ENCODE measurements around the gene CRYBB1. TPM values are rescaled to one million over a fixed set of nuclear protein-coding genes. Genes with fewer than 3 reads are reported as not detected.

CRYBB1 gene
- total RNA-seq, 1 experiment from 2014 or later = not detected

- TF ChIP-seq, protein P1, sequence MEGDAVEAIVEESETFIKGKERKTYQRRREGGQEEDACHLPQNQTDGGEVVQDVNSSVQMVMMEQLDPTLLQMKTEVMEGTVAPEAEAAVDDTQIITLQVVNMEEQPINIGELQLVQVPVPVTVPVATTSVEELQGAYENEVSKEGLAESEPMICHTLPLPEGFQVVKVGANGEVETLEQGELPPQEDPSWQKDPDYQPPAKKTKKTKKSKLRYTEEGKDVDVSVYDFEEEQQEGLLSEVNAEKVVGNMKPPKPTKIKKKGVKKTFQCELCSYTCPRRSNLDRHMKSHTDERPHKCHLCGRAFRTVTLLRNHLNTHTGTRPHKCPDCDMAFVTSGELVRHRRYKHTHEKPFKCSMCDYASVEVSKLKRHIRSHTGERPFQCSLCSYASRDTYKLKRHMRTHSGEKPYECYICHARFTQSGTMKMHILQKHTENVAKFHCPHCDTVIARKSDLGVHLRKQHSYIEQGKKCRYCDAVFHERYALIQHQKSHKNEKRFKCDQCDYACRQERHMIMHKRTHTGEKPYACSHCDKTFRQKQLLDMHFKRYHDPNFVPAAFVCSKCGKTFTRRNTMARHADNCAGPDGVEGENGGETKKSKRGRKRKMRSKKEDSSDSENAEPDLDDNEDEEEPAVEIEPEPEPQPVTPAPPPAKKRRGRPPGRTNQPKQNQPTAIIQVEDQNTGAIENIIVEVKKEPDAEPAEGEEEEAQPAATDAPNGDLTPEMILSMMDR (IDR thresholded peaks at IDR 0.05; ENCODE audit: unreplicated experiment) = no peak
Observed at GRCh38 chr22:26568207-26568706, 49.6 kb downstream of the CRYBB1 start.

GRCh38 chr22:26567610-26568009 lies 50.2 kb downstream of the CRYBB1 start:
- no peaks in the 10 kb centered on the region for H3K36me3 Mint-ChIP-seq (ENCODE audit: insufficient read depth, unreplicated experiment)
- no TSS peak for BruUV-seq (replicated peaks)
- no peaks in the 10 kb centered on the region for H3K4me1 Mint-ChIP-seq (ENCODE audit: low read depth, unreplicated experiment)
- H3K9me3 Mint-ChIP-seq (ENCODE audit: low read depth, unreplicated experiment) = no peaks in the 10 kb centered on the region
- intact Hi-C loops (cut with micrococcal nuclease; ENCODE audit: unreplicated experiment) = no loop called here
- no peak overlapping the region for H3K4me3 Mint-ChIP-seq (ENCODE audit: low read depth, unreplicated experiment)
- no peaks in the 10 kb centered on the region for H3K27me3 Mint-ChIP-seq (ENCODE audit: unreplicated experiment)
- H3K27ac Mint-ChIP-seq (ENCODE audit: unreplicated experiment) = no peak overlapping the region
- TF ChIP-seq, protein P1 (IDR thresholded peaks at IDR 0.05; ENCODE audit: unreplicated experiment) = no peak
- CTCF ChIA-PET = no interaction called here
- DNase-seq = no peak

More at GRCh38 chr22:26568207-26568706, 49.6 kb downstream of the CRYBB1 start:
- no peaks in the 10 kb centered on the region for H3K36me3 Mint-ChIP-seq (ENCODE audit: insufficient read depth, unreplicated experiment)
- no peak overlapping the region for H3K4me3 Mint-ChIP-seq (ENCODE audit: low read depth, unreplicated experiment)
- no peaks in the 10 kb centered on the region for H3K4me1 Mint-ChIP-seq (ENCODE audit: low read depth, unreplicated experiment)
- CTCF ChIA-PET = interaction anchor here (0.9 kb wide), 1 partner anchor 22 kb away, joined by 3 read pairs; no protein-coding TSS in a partner anchor
- BruUV-seq (replicated peaks) = no TSS peak
- intact Hi-C loops (cut with micrococcal nuclease; ENCODE audit: unreplicated experiment) = no loop called here
- no peak for DNase-seq
- H3K27me3 Mint-ChIP-seq (ENCODE audit: unreplicated experiment) = no peaks in the 10 kb centered on the region
- H3K27ac Mint-ChIP-seq (ENCODE audit: unreplicated experiment) = no peak overlapping the region
- no peaks in the 10 kb centered on the region for H3K9me3 Mint-ChIP-seq (ENCODE audit: low read depth, unreplicated experiment)

DNA sequence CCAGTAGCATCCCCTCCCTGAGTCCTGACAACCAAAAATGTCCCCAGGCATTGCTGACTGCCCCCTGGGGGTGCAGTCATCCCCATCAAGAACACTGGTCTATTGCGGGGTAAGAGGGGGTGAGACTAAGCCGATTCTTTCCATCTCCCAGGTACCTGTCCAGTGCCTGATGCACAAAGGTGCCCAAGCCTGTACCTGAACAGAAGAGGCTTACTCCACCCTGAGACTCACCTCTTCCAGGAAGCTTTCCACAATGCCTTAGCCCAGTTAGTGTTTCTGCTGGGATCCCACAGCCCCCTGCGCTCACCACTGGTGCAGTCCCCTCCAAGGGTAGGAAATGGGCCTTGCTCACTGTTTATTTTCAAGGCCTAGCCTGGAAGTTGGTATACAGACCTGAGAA lies 50.8 kb downstream of the CRYBB1 start:
- TF ChIP-seq, protein P1 (IDR thresholded peaks at IDR 0.05; ENCODE audit: unreplicated experiment) = no peak
- no TSS peak for BruUV-seq (replicated peaks)
- intact Hi-C loops (cut with micrococcal nuclease; ENCODE audit: unreplicated experiment) = no loop called here
- Mint-ChIP-seq H3K27ac (ENCODE audit: unreplicated experiment) (no peak overlapping the region), H3K36me3 (ENCODE audit: insufficient read depth, unreplicated experiment) (no peaks in the 10 kb centered on the region), H3K27me3 (ENCODE audit: unreplicated experiment) (no peaks in the 10 kb centered on the region), H3K4me3 (ENCODE audit: low read depth, unreplicated experiment) (no peak overlapping the region), H3K4me1 (ENCODE audit: low read depth, unreplicated experiment) (no peaks in the 10 kb centered on the region), H3K9me3 (ENCODE audit: low read depth, unreplicated experiment) (no peaks in the 10 kb centered on the region)
- no peak for DNase-seq
- CTCF ChIA-PET = no interaction called here

DNA sequence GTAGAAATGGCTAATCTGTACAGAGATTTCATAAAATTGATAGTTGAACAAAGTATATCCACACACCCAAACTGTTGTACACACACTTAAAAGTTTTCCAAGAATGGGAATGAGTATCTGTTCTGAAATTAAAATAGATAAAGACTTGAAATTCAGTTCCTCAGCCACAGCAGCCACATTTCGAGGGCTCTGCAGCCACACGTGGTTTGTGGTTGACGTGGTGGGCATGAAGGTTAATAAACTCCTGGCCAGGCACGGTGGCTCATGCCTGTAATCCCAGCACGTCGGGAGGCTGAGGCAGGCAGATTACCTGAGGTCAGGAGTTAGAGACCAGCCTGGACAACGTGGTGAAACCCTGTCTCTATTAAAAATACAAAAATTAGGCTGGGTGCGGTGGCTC lies 51.9 kb downstream of the CRYBB1 start:
- CTCF ChIA-PET = interaction anchor here (0.7 kb wide), 1 partner anchor 88 kb away, joined by 8 read pairs; no protein-coding TSS in a partner anchor
- no peak for DNase-seq
- TF ChIP-seq, protein P1 (IDR thresholded peaks at IDR 0.05; ENCODE audit: unreplicated experiment) = no peak
- no peaks in the 10 kb centered on the region for H3K9me3 Mint-ChIP-seq (ENCODE audit: low read depth, unreplicated experiment)
- H3K4me3 Mint-ChIP-seq (ENCODE audit: low read depth, unreplicated experiment) = no peak overlapping the region
- intact Hi-C loops (cut with micrococcal nuclease; ENCODE audit: unreplicated experiment) = no loop called here
- no peaks in the 10 kb centered on the region for H3K27me3 Mint-ChIP-seq (ENCODE audit: unreplicated experiment)
- no TSS peak for BruUV-seq (replicated peaks)
- no peaks in the 10 kb centered on the region for H3K36me3 Mint-ChIP-seq (ENCODE audit: insufficient read depth, unreplicated experiment)
- no peaks in the 10 kb centered on the region for H3K4me1 Mint-ChIP-seq (ENCODE audit: low read depth, unreplicated experiment)
- no peak overlapping the region for H3K27ac Mint-ChIP-seq (ENCODE audit: unreplicated experiment)
